Muscle of leg (tissue), 16 donors: ENCODE results near the gene ZDHHC6. TPM values are rescaled to one million over a fixed set of nuclear protein-coding genes. Genes with fewer than 3 reads are reported as not detected.
A peak's percentile ranks its signal among the peaks of the same experiment; 100 is the strongest.

Experiments
- DNase-seq: peaks from one replicate; pipeline ENCODE4 v3.0.0; 2013
- H3K27ac ChIP-seq: one replicate; pipeline ENCODE4 v1.5.1; 2013; ENCODE audit warnings: mild to moderate bottlenecking, low read length, control low read depth
- H3K27me3 ChIP-seq: one replicate; pipeline ENCODE4 v1.6.1; 2013; ENCODE audit warnings: low read length; ENCODE audit not compliant: control insufficient read depth, insufficient read depth
- H3K36me3 ChIP-seq: one replicate; pipeline ENCODE4 v1.6.1; 2013; ENCODE audit warnings: low read length; ENCODE audit not compliant: control insufficient read depth, insufficient read depth
- H3K4me1 ChIP-seq: one replicate; pipeline ENCODE4 v1.6.1; 2013; ENCODE audit warnings: low read length; ENCODE audit not compliant: control insufficient read depth, insufficient read depth
- H3K4me3 ChIP-seq: one replicate; pipeline ENCODE4 v1.5.1; 2013; ENCODE audit warnings: low read length, control low read depth
- H3K9me3 ChIP-seq: replicated peaks from 2 replicates; pipeline ENCODE4 v1.6.1; 2013; ENCODE audit warnings: low read depth, low read length; ENCODE audit not compliant: control insufficient read depth
- WGBS: methylation state at CpG from one replicate; pipeline ENCODE4 v1.1.5; 2013; ENCODE audit warnings: missing lambda C conversion rate; ENCODE audit not compliant: insufficient coverage; 5-methylcytosine and 5-hydroxymethylcytosine counted together
- long read RNA-seq, 11 donors: transcript quantifications; one replicate each; lab custom pipeline, GENCODE V29; 2026
- polyA plus RNA-seq, 8 donors: library from polyadenylated mRNA; unstranded; fragments of 120-200 nt; gene quantifications; one replicate each; pipeline versions ENCODE4 v1.2.1 to v1.2.3, GENCODE V29; 2013; ENCODE audit warnings: inconsistent platforms in 1 of 8, low replicate concordance in 1 of 8; ENCODE audit not compliant: insufficient read length in 8 of 8, insufficient read depth in 1 of 8
- total RNA-seq: library from RNA; stranded (reverse); fragments of 120-200 nt; gene quantifications from one replicate; pipeline ENCODE4 v1.2.4, GENCODE V29; 2013

ZDHHC6 gene
- 23.4 TPM for total RNA-seq
- 10 to 100 TPM; 24.8 to 36.6 (median 30.7) TPM for polyA plus RNA-seq
- long read RNA-seq, donor 1, partial matches to known transcripts = 0 of 1 reads
- long read RNA-seq, donor 1, other reads (novel, unspliced or antisense) = 0 of 1 reads
- long read RNA-seq, donor 2, partial matches to known transcripts = 0 of 2 reads
- long read RNA-seq, donor 2, other reads (novel, unspliced or antisense) = 0 of 2 reads
- long read RNA-seq, donor 3, partial matches to known transcripts = 0 of 4 reads
- long read RNA-seq, donor 3, other reads (novel, unspliced or antisense) = 0 of 4 reads
- long read RNA-seq, donor 4, partial matches to known transcripts = 0 of 4 reads
- long read RNA-seq, donor 4, other reads (novel, unspliced or antisense) = 0 of 4 reads
- long read RNA-seq, donor 5, transcript ZDHHC6-202 (11 exons, 2,170 nt) = major isoform, 7 of 10 reads
- long read RNA-seq, donor 5, partial matches to known transcripts = 0 of 10 reads
- long read RNA-seq, donor 5, other reads (novel, unspliced or antisense) = 0 of 10 reads
- long read RNA-seq, donor 6, transcript ZDHHC6-202 (11 exons, 2,170 nt) = major isoform, 9 of 14 reads
- long read RNA-seq, donor 6, partial matches to known transcripts = 0 of 14 reads
- long read RNA-seq, donor 6, other reads (novel, unspliced or antisense) = 0 of 14 reads
- long read RNA-seq, donor 7, transcript ZDHHC6-202 (11 exons, 2,170 nt) = major isoform, 5 of 7 reads
- long read RNA-seq, donor 7, partial matches to known transcripts = 0 of 7 reads
- long read RNA-seq, donor 7, other reads (novel, unspliced or antisense) = 0 of 7 reads
- long read RNA-seq, donor 8 = 0 reads
- long read RNA-seq, donor 9, partial matches to known transcripts = 0 of 7 reads
- long read RNA-seq, donor 9, other reads (novel, unspliced or antisense) = 0 of 7 reads
- long read RNA-seq, donor 10, partial matches to known transcripts = 0 of 6 reads
- long read RNA-seq, donor 10, other reads (novel, unspliced or antisense) = 0 of 6 reads
- long read RNA-seq, donor 11, partial matches to known transcripts = 0 of 4 reads
- long read RNA-seq, donor 11, other reads (novel, unspliced or antisense) = 0 of 4 reads

- peak within 1 kb of the TSS; percentile 97 for H3K4me3 ChIP-seq
These were observed at the start of gene ZDHHC6, which contains the start of gene VTI1A for GRCh38 chr10:112446855-112447619. Gene ZDHHC6, minus strand, starts transcription at chr10:112446914. Its CDS starts 1,478 bp downstream, at chr10:112445436. Gene VTI1A, plus strand, starts transcription at chr10:112447215. Its CDS starts 159 bp downstream, at chr10:112447374.

GRCh38 chr10:112492736-112493135 is 46.0 kb upstream of the ZDHHC6 start:
- no peak for DNase-seq
- H3K9me3 ChIP-seq = no peaks in the 10 kb centered on the region
- no CpG with 5 or more reads among the region's 6 CpGs for WGBS
- H3K27me3 ChIP-seq = no peaks in the 10 kb centered on the region
- H3K36me3 ChIP-seq = no peaks in the 10 kb centered on the region
- H3K27ac ChIP-seq = no peak overlapping the region
- peaks cover 6% of the 10 kb centered on the region for H3K4me1 ChIP-seq
- no peak overlapping the region for H3K4me3 ChIP-seq

More at GRCh38 chr10:112446855-112447619, at the start of gene ZDHHC6, which contains the start of gene VTI1A:
- Histone ChIP-seq H3K27ac (peak within 1 kb of the TSS; percentile 86), H3K4me1 (peaks cover 6% of the 10 kb centered on the region), H3K27me3 (no peaks in the 10 kb centered on the region), H3K36me3 (peaks cover 7% of the 10 kb centered on the region), H3K9me3 (no peaks in the 10 kb centered on the region)
- peak; percentile 92 for DNase-seq
- WGBS = under 1% methylated on average over 53 of the region's 59 CpGs

- Histone ChIP-seq H3K27me3 (no peaks in the 10 kb centered on the region), H3K9me3 (no peaks in the 10 kb centered on the region), H3K4me3 (no peak overlapping the region), H3K27ac (no peak overlapping the region), H3K36me3 (no peaks in the 10 kb centered on the region), H3K4me1 (peaks cover 6% of the 10 kb centered on the region)
- no peak for DNase-seq
These were observed 44.4 kb upstream of the ZDHHC6 start for GRCh38 chr10:112491144-112491543.

DNA sequence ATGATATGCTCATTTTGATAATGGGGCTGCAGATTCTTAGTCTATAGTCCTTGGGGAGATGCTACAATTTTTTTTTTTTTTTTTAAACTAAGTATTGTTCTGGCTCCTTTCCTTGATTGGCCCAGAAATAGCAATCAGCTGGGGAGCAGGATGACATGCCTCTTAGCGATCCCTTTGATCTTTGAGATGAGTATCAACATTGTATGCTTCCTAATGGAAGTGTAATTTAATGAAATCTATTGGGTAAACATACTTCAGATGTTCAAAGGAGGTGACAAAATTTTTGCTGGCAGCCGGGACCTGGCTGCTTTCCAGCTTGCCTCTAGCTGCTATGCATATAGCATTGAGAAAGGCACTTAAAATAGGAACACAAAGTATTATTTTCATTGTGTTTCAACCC is 43.8 kb upstream of the ZDHHC6 start:
- Histone ChIP-seq H3K27ac (no peak overlapping the region), H3K36me3 (no peaks in the 10 kb centered on the region), H3K27me3 (no peaks in the 10 kb centered on the region), H3K4me1 (peaks cover 6% of the 10 kb centered on the region), H3K4me3 (no peak overlapping the region), H3K9me3 (no peaks in the 10 kb centered on the region)
- DNase-seq = peak; percentile 44
- WGBS = 50% methylated on average over 1 of the region's 2 CpGs

GRCh38 chr10:112487964-112488363 is 41.2 kb upstream of the ZDHHC6 start:
- DNase-seq = no peak
- Histone ChIP-seq H3K27ac (no peak overlapping the region), H3K27me3 (no peaks in the 10 kb centered on the region), H3K9me3 (no peaks in the 10 kb centered on the region), H3K36me3 (no peaks in the 10 kb centered on the region), H3K4me1 (peaks cover 6% of the 10 kb centered on the region), H3K4me3 (no peak overlapping the region)

- Histone ChIP-seq H3K27me3 (no peaks in the 10 kb centered on the region), H3K4me1 (no peaks in the 10 kb centered on the region), H3K27ac (no peak overlapping the region), H3K36me3 (no peaks in the 10 kb centered on the region), H3K4me3 (no peak overlapping the region), H3K9me3 (no peaks in the 10 kb centered on the region)
- WGBS = no CpG with 5 or more reads among the region's 2 CpGs
- no peak for DNase-seq
These were observed 37.7 kb upstream of the ZDHHC6 start for GRCh38 chr10:112484399-112484798.

- no peaks in the 10 kb centered on the region for H3K9me3 ChIP-seq
- no peaks in the 10 kb centered on the region for H3K27me3 ChIP-seq
- no peaks in the 10 kb centered on the region for H3K36me3 ChIP-seq
- no peak overlapping the region for H3K27ac ChIP-seq
- no peaks in the 10 kb centered on the region for H3K4me1 ChIP-seq
- H3K4me3 ChIP-seq = no peak overlapping the region
- peak; percentile 45 for DNase-seq
- 43% methylated on average over 1 of the region's 3 CpGs for WGBS
These were observed 34.9 kb upstream of the ZDHHC6 start for GRCh38 chr10:112481602-112482001.

- WGBS = no CpG with 5 or more reads among the region's 3 CpGs
- Histone ChIP-seq H3K27me3 (no peaks in the 10 kb centered on the region), H3K4me1 (no peaks in the 10 kb centered on the region), H3K4me3 (no peak overlapping the region), H3K9me3 (no peaks in the 10 kb centered on the region), H3K36me3 (no peaks in the 10 kb centered on the region), H3K27ac (no peak overlapping the region)
- DNase-seq = peak; percentile 46
These were observed 29.0 kb upstream of the ZDHHC6 start for GRCh38 chr10:112475575-112476218.

DNA sequence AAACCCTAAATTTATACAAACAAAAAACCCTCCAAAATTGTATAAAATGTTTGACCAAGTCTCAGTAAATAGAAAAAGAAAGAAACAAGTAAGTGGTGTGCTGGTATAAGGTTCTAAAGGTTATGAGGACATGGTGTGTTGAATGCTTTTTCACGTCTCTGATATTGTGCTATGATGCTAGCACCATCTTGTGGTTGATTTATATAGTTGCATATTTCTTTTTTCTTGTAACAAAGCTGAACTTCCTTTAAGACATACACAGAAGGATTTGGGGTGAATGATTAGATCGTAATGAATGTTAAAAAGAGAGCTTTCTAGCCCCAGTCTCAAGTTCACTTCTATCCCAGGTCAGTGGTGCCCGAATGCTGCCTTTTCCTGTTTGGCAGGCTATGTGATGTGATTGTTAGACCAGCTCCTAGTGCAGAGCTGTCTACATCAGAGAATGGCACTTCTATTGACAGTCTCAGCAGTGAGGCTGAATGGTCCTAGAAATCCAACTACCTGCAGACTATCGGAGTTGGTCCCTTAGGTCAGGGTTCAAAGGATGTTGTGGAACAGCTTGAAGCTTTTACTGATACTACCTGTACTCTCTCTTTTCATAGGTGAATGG is 25.3 kb upstream of the ZDHHC6 start:
- Histone ChIP-seq H3K4me1 (no peaks in the 10 kb centered on the region), H3K9me3 (no peaks in the 10 kb centered on the region), H3K27me3 (no peaks in the 10 kb centered on the region), H3K36me3 (no peaks in the 10 kb centered on the region), H3K27ac (no peak overlapping the region), H3K4me3 (no peak overlapping the region)
- WGBS = no CpG with 5 or more reads among the region's 4 CpGs
- DNase-seq = peak; percentile 56
